NB4 (cell line): ENCODE data around the gene UTS2R.

ENCODE experiments used
- DNase-seq: peaks from one replicate; pipeline ENCODE4 v3.0.0; 2010; ENCODE audit warnings: low read depth
- H3K4me3 ChIP-seq: one replicate; pipeline ENCODE4 v1.5.1; 2011; ENCODE audit warnings: mild to moderate bottlenecking, low read depth, low read length, moderate library complexity
- MYC ChIP-seq: IDR thresholded peaks from 2 replicates; pipeline ENCODE4 v1.6.1; 2011; ENCODE audit warnings: low read depth, low read length
- POLR2A ChIP-seq: IDR thresholded peaks from 2 replicates; pipeline ENCODE4 v1.6.1; 2011; ENCODE audit warnings: mild to moderate bottlenecking; ENCODE audit not compliant: insufficient read length; ENCODE audit errors: extremely low read depth
- TF ChIP-seq, protein P1 (sequence below): IDR thresholded peaks from 2 replicates; pipeline ENCODE4 v1.6.1; 2011; ENCODE audit warnings: low read depth, low read length
- TF ChIP-seq, protein P2 (sequence below): IDR thresholded peaks from one replicate; pipeline ENCODE4 v1.5.1; 2012; ENCODE audit warnings: low read depth, low read length

UTS2R gene

DNA sequence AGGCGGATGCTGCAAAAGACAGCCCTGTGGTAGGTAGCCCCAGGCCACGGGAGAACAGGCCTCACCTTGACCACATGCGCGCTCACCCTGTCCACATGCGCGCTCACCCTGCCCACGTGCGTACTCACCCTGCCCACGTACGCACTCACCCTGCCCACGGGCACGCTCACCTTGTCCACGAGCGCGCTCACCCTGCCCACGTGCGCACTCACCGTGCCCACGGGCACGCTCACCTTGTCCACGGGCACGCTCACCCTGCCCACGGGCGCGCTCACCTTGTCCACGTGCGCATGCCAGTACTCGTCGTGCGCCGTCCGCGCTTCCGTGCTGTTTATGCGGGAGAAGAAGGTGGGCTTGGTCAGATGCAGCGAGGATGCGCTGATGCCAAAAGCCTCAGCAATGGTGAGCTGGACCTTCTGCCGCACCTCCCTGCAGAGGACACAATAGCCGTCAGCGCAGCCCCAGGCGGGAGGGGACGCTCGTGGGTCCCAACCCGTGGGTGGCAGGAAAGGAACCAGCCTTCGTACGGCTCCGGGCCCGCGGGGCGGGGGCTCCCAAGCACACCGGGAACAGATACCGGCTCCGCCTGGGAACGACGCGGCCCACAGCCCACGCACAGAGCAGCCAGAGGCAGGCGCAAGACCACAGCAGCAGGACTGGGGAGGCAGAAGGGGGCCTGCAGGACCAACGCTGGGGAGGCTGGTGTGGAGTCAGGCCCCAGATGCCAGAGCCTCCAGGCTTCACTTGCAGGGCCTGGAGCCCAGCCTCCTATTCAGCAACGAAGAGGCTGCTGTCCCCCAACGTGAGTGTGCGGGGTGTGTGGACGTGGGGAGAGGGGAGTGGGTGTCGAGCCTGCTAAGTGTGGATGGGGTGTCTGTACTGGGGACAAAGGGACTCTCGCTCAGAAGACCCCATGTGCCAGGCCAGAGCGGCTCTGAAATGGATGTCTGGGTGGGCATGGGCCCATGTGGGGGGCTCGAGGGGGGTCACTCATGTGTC lies 32.4 kb downstream of the UTS2R start:
- TF ChIP-seq, protein P1, sequence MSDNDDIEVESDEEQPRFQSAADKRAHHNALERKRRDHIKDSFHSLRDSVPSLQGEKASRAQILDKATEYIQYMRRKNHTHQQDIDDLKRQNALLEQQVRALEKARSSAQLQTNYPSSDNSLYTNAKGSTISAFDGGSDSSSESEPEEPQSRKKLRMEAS = no peak
- no peak for TF ChIP-seq POLR2A
- no peak for TF ChIP-seq MYC
- TF ChIP-seq, protein P2, sequence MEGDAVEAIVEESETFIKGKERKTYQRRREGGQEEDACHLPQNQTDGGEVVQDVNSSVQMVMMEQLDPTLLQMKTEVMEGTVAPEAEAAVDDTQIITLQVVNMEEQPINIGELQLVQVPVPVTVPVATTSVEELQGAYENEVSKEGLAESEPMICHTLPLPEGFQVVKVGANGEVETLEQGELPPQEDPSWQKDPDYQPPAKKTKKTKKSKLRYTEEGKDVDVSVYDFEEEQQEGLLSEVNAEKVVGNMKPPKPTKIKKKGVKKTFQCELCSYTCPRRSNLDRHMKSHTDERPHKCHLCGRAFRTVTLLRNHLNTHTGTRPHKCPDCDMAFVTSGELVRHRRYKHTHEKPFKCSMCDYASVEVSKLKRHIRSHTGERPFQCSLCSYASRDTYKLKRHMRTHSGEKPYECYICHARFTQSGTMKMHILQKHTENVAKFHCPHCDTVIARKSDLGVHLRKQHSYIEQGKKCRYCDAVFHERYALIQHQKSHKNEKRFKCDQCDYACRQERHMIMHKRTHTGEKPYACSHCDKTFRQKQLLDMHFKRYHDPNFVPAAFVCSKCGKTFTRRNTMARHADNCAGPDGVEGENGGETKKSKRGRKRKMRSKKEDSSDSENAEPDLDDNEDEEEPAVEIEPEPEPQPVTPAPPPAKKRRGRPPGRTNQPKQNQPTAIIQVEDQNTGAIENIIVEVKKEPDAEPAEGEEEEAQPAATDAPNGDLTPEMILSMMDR = no peak
- no peak for DNase-seq
- H3K4me3 ChIP-seq = no peak overlapping the region

DNA sequence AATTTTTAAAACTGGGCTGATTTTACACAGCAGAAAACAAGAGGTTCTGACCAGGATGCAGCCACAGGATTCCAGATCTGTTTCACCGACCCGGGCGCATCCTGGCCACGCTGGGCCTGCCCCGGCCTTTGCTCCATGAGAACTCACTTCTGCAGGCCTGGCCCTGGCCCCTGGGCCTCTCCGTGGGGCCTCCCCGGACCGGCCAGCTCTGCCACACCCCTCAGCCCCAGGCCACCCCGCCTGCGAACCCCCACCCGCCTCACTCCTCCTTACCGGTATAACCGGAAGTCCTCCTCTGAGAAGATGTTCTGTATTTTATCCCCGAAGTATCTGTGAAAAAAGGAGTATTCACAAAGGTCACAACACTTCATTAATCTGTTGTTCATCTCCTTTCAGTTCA lies 33.5 kb downstream of the UTS2R start:
- no peak for DNase-seq
- H3K4me3 ChIP-seq = no peak overlapping the region
- TF ChIP-seq, protein P2 = no peak
- no peak for TF ChIP-seq POLR2A
- TF ChIP-seq, protein P1 = no peak
- no peak for TF ChIP-seq MYC

GRCh38 chr17:82406131-82406671 lies 34.6 kb downstream of the UTS2R start:
- DNase-seq = no peak
- no peak overlapping the region for H3K4me3 ChIP-seq
- TF ChIP-seq, protein P1 = no peak
- TF ChIP-seq, protein P2 = no peak
- no peak for TF ChIP-seq MYC
- TF ChIP-seq POLR2A = no peak

DNA sequence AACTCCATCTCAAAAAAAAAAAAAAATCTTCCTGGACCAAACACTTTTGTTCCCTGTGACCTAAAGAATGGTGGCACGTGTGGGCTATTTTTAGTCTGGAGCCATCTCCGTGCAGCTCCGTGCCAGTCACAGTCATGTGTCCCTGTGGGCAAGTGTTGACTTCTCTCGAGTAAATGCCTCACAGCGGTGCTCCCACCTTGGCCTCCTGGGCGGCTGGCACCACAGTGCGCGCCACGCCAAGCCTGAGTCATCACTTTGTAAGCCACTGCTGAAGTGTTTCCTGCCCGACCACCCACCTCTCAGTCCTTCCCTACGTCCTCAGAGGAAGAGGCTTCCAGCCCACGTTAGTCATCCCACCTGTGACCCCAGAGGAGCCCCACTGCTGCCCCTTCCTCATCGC lies 35.7 kb downstream of the UTS2R start:
- TF ChIP-seq, protein P1 = no peak
- TF ChIP-seq, protein P2 = no peak
- TF ChIP-seq MYC (no peak), POLR2A (no peak)
- peak; percentile 25 for DNase-seq
- H3K4me3 ChIP-seq = no peak overlapping the region

DNA sequence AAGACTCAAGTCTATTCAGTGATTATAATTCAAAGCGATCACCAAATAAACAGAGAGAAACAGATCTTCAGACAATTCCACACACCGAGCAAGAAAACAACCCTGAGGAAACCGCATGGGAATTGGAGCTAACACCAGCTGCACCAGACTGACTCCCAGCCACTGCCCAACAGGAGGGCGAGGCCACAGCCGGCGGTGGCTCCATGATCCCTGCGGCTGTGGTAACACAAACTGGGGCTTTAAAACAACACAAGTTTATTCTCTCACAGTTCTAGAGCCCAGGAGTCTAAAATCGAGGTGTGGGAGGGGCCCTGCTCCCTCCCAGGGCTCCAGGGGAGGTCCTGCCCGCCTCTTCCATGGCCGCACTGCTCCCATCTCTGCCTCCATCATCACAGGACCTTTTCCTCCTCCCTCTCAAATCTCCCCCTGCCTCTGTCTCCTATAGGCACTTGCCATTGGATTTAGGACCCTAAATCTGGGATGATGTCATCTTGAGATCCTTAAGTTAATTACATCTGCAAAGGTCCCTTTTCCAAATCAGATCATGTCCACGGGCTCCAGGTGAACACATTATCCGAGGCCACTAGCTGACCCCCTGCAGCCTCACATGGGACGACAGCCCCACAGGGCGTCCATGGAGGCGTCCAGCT lies 36.8 kb downstream of the UTS2R start:
- TF ChIP-seq MYC (no peak), POLR2A (no peak)
- TF ChIP-seq, protein P1 = no peak
- no peak overlapping the region for H3K4me3 ChIP-seq

More for the DNA sequence above, 36.8 kb downstream of the UTS2R start:
- DNase-seq = no peak
